Omental fat pad (tissue), 4 donors: Measurements from ENCODE around the gene TMEM163. TPM values are rescaled to one million over a fixed set of nuclear protein-coding genes. Genes with fewer than 3 reads are reported as not detected.

Experiments
- ATAC-seq: fragments of 150-250 bp; one replicate; pipeline ENCODE4 v1.9.1; 2016; ENCODE audit warnings: mild to moderate bottlenecking, moderate library complexity; ENCODE audit not compliant: low FRiP score
- DNase-seq: peaks from one replicate; pipeline ENCODE4 v3.0.0-alpha.2; 2019; ENCODE audit warnings: low spot score
- total RNA-seq, 4 donors: library from RNA; depleted of rRNA; stranded (reverse); fragments of >200 nt; gene quantifications; one replicate each; pipeline ENCODE4 v1.1.0, GENCODE V29; 2016
- TF ChIP-seq, protein P1 (sequence below), 3 donors: fragments of 450-650 bp; IDR thresholded peaks; one replicate each; pipeline ENCODE4 v1.5.1; 2016 to 2017; ENCODE audit warnings: antibody characterized with exemption in 3 of 3, mild to moderate bottlenecking in 3 of 3, moderate library complexity in 2 of 3

Gene TMEM163
- 1 to 10 TPM in 2 of 4 donors, under 1 TPM in 2; 0.28 to 6.4 (median 1.2) TPM for total RNA-seq

DNA sequence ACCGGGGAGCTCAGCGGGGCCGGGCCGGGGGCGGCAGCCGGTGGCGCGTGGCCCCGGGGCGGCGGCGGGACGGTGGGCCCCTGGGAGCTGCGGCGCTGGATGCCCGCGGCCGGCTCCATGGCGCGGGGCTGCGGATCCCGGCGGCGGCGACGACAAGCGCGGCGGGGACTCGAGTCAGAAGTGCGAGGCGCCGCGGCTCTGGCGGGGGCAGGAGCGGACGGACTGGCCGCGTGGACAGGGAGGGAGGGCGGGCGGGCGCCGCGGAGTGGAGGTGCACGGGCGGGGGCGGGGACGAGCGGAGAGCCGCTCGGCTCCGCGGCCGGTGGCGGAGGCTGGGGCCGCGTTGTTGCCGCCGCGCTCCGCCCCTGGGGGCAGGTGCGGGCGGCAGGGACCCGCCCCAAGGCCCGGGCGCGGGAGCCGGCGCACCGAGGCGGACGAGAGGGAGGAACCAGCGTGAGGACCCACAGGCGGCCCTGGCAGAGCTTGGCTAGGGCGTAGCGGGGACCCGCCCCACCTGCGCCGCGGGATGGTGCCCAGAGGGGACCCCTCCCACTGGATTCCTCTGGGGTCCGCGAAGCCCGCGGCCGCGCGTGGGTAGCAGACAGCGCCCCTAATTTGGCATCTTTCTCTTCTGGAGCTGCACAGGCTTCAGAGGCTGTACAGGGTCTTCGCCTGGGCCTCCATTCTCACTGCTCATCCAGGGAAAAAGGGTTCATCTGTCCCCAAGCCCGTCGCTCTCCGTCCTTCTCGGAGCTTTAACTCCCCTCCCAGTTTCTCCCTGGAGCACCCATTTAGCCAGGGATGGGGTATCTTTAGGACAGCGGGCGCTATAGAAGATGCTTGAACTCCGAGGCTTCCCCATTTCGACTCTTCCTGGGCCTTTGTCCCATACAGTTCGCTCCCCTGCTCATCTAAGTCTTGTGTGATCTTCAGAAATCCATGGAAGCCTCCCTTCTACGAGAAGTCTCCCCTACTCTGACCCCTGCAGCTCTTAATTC is at the start of gene TMEM163:
TMEM163 (minus strand) TSS at position 184 of the 998 bp plus-strand sequence.
- DNase-seq, result no peak
- TF ChIP-seq, protein P1, sequence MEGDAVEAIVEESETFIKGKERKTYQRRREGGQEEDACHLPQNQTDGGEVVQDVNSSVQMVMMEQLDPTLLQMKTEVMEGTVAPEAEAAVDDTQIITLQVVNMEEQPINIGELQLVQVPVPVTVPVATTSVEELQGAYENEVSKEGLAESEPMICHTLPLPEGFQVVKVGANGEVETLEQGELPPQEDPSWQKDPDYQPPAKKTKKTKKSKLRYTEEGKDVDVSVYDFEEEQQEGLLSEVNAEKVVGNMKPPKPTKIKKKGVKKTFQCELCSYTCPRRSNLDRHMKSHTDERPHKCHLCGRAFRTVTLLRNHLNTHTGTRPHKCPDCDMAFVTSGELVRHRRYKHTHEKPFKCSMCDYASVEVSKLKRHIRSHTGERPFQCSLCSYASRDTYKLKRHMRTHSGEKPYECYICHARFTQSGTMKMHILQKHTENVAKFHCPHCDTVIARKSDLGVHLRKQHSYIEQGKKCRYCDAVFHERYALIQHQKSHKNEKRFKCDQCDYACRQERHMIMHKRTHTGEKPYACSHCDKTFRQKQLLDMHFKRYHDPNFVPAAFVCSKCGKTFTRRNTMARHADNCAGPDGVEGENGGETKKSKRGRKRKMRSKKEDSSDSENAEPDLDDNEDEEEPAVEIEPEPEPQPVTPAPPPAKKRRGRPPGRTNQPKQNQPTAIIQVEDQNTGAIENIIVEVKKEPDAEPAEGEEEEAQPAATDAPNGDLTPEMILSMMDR (IDR thresholded peaks at IDR 0.05), result no peak
- peak; percentile 49 for ATAC-seq

- ATAC-seq, result no peak
- TF ChIP-seq, protein P1 (IDR thresholded peaks at IDR 0.05), result no peak
- DNase-seq, result no peak
Observed at GRCh38 chr2:134766583-134766982, 47.8 kb upstream of the TMEM163 start.

DNA sequence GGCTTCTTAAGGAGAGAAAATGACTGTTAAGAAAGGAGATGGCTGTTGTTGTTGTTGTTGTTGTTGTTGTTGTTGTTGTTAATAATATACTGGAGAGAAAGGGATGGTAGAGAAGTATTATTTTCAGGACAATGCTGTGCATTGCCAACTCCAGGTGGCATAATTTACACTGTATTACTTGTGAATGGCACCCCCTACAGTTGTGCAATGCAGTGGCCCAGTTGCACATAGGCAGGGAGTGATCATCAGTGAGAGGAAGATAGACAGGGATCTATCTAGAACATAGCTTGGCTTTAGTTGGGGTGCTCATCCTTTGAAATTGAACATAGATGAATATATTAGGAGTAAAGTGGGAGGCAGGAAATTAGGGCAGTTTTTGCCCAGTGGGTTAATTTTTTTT is 47.2 kb upstream of the TMEM163 start:
- ATAC-seq (no peak), DNase-seq (no peak)
- TF ChIP-seq, protein P1 (IDR thresholded peaks at IDR 0.05), result no peak

DNA sequence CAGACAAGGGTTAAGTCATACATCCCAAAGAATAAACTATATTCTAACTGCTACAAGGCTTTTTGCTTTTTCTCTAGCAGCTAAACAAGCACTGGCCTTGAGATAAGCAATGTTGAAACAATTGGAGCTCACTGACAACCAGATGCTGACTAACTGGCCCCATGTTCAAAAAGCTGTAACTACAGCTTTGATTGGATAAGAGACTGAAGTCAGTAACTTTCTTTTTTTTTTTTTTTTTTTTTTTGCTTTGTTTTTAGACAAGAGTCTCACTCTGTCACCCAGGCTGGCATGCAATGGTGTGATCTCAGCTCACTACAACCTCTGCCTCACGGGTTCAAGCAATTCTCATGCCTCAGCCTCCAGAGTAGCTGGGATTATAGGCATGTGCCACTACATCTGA is 45.4 kb upstream of the TMEM163 start:
- no peak for ATAC-seq
- TF ChIP-seq, protein P1 (IDR thresholded peaks at IDR 0.05), result no peak

GRCh38 chr2:134763164-134763710 is 44.4 kb upstream of the TMEM163 start:
- DNase-seq (no peak), ATAC-seq (no peak)
- TF ChIP-seq, protein P1 (IDR thresholded peaks at IDR 0.05), result no peak

More for the DNA sequence above, 45.4 kb upstream of the TMEM163 start:
- no peak for DNase-seq

GRCh38 chr2:134762508-134762907 is 43.7 kb upstream of the TMEM163 start:
- ATAC-seq (no peak), DNase-seq (no peak)
- TF ChIP-seq, protein P1 (IDR thresholded peaks at IDR 0.05), result no peak
